ENCODE results near the gene PCNX3.

GRCh38 chr11:65581928-65582327, 33.6 kb upstream of the PCNX3 start:
- no peak for TF ChIP-seq EZH2 (IDR thresholded peaks at IDR 0.05; ENCODE audit: insufficient read depth, poor library complexity, severe bottlenecking)
- no peak for TF ChIP-seq EZH2phosphoT487 (IDR thresholded peaks at IDR 0.05; ENCODE audit: insufficient read depth, low read depth)
